Smooth muscle cell (in vitro differentiated cells): ENCODE measurements around the gene POLR2E. TPM values are rescaled to one million over a fixed set of nuclear protein-coding genes. Genes with fewer than 3 reads are reported as not detected.
A peak's percentile ranks its signal among the peaks of the same experiment; 100 is the strongest.

Experiments used
- DNase-seq: peaks from one replicate; lab custom pipeline; 2025; ENCODE audit not compliant: unreplicated experiment; lab: John Stamatoyannopoulos, UW
- H2AFZ ChIP-seq: fragments of 200-600 bp; sonication (generic); 2 replicates; pipeline ENCODE4 v1.6.0; 2016; ENCODE audit warnings: antibody characterized with exemption, low read depth, mild to moderate bottlenecking
- H3F3A ChIP-seq: fragments of 200-600 bp; sonication (generic); 2 replicates; pipeline ENCODE4 v1.6.0; 2017; ENCODE audit warnings: antibody characterized with exemption, low read depth
- H3K27ac ChIP-seq: fragments of 200-600 bp; sonication (generic); 2 replicates; pipeline ENCODE4 v1.5.1; 2016; ENCODE audit warnings: low read depth, mild to moderate bottlenecking
- H3K27me3 ChIP-seq: fragments of 200-600 bp; sonication (generic); 2 replicates; pipeline ENCODE4 v1.6.1; 2016; ENCODE audit warnings: low read depth, mild to moderate bottlenecking
- H3K36me3 ChIP-seq: fragments of 200-600 bp; sonication (generic); 2 replicates; pipeline ENCODE4 v1.5.1; 2016; ENCODE audit warnings: low read depth
- H3K4me1 ChIP-seq: fragments of 200-600 bp; sonication (generic); 2 replicates; pipeline ENCODE4 v1.5.1; 2016; ENCODE audit warnings: low read depth
- H3K4me2 ChIP-seq: fragments of 200-600 bp; sonication (generic); 2 replicates; pipeline ENCODE4 v1.6.0; 2016; ENCODE audit warnings: mild to moderate bottlenecking
- H3K4me3 ChIP-seq: fragments of 200-600 bp; sonication (generic); 2 replicates; pipeline ENCODE4 v1.5.1; 2016; ENCODE audit warnings: mild to moderate bottlenecking
- H3K79me2 ChIP-seq: fragments of 200-600 bp; sonication (generic); 2 replicates; pipeline ENCODE4 v1.6.0; 2016; ENCODE audit warnings: low read depth, mild to moderate bottlenecking
- H3K9ac ChIP-seq: fragments of 200-600 bp; sonication (generic); 2 replicates; pipeline ENCODE4 v1.6.0; 2016; ENCODE audit warnings: low read depth
- H3K9me3 ChIP-seq: fragments of 200-600 bp; sonication (generic); replicated peaks from 2 replicates; pipeline ENCODE4 v1.5.1; 2016; ENCODE audit warnings: low read depth
- H4K20me1 ChIP-seq: fragments of 200-600 bp; sonication (generic); 2 replicates; pipeline ENCODE4 v1.6.0; 2016; ENCODE audit warnings: low read depth
- WGBS: methylation state at CpG from one replicate; pipeline ENCODE4 v1.1.7; 2016; ENCODE audit warnings: low lambda C conversion rate; 5-methylcytosine and 5-hydroxymethylcytosine counted together
- polyA plus RNA-seq: library from polyadenylated mRNA; unstranded; fragments of >200 nt; fragmentation: Nextera tagmentation; extraction: Ambion mirVana; gene quantifications from 2 replicates; pipeline ENCODE4 v1.2.1, GENCODE V29; 2016
- total RNA-seq: library from RNA; depleted of rRNA; stranded (reverse); fragments of >200 nt; gene quantifications from 2 replicates; pipeline ENCODE4 v1.2.3, GENCODE V29; 2014
- TF ChIP-seq, protein P1 (sequence below): fragments of 200-600 bp; sonication (generic); IDR thresholded peaks from 2 replicates; pipeline ENCODE4 v1.5.1; 2017; ENCODE audit warnings: borderline replicate concordance, mild to moderate bottlenecking, antibody characterized with exemption; ENCODE audit not compliant: insufficient read depth, poor library complexity, severe bottlenecking

POLR2E gene
- total and polyA plus RNA-seq, 2 experiments from 2014 or later, result 114 to 235 TPM

DNA sequence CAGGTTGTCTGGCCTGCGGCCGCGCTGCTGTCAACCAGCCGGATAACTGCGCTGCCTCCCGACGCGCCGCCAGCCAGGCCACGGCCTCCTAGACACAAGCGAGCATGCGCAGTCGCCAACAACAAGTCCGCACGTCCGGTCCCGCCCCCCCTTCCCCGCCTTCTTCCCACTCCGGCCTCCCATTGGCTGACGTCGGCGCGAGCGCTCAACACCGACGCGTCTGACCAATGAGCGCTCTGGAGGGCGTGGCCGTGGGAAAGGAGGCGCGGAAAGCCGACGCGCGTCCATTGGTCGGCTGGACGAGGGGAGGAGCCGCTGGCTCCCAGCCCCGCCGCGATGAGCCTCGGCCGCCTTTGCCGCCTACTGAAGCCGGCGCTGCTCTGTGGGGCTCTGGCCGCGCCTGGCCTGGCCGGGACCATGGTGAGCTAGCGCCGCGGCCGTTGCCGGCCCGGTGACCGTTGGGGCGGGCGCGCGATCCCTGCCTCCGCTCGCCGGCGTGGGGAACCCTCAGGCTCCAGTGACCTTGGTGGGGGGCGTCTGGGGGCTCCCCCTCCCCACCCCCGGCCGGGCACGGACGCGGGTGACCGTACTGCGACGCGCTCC, 8.6 kb upstream of the POLR2E start, which contains the start of gene GPX4:
TSS of gene GPX4 (plus strand) at position 287 of the 603 bp plus-strand sequence. CDS start at position 337, 50 bp downstream.
- WGBS, result 0% methylated on average over 51 of the region's 75 CpGs
- Histone ChIP-seq H3K4me1 (peaks cover 14% of the 10 kb centered on the region), H3K79me2 (no peaks in the 10 kb centered on the region), H3K9me3 (no peaks in the 10 kb centered on the region), H3K4me3 (peak within 1 kb of the TSS; percentile 97), H3K9ac (peak within 1 kb of the TSS; percentile 98), H3K27me3 (no peaks in the 10 kb centered on the region), H2AFZ (no peak within 1 kb of the TSS), H3K36me3 (no peaks in the 10 kb centered on the region), H3F3A (peaks cover 24% of the 10 kb centered on the region), H3K27ac (peak within 1 kb of the TSS; percentile 90), H3K4me2 (peak within 1 kb of the TSS; percentile 99), H4K20me1 (peaks cover 32% of the 10 kb centered on the region)
- DNase-seq, result peak; percentile 95
- TF ChIP-seq, protein P1, sequence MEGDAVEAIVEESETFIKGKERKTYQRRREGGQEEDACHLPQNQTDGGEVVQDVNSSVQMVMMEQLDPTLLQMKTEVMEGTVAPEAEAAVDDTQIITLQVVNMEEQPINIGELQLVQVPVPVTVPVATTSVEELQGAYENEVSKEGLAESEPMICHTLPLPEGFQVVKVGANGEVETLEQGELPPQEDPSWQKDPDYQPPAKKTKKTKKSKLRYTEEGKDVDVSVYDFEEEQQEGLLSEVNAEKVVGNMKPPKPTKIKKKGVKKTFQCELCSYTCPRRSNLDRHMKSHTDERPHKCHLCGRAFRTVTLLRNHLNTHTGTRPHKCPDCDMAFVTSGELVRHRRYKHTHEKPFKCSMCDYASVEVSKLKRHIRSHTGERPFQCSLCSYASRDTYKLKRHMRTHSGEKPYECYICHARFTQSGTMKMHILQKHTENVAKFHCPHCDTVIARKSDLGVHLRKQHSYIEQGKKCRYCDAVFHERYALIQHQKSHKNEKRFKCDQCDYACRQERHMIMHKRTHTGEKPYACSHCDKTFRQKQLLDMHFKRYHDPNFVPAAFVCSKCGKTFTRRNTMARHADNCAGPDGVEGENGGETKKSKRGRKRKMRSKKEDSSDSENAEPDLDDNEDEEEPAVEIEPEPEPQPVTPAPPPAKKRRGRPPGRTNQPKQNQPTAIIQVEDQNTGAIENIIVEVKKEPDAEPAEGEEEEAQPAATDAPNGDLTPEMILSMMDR, result no peak

- peak overlapping the region; percentile 19 for H3K4me3 ChIP-seq
- peaks cover 32% of the 10 kb centered on the region for H4K20me1 ChIP-seq
- 57% methylated on average over 20 of the region's 20 CpGs for whole genome bisulfite sequencing
Observed at GRCh38 chr19:1103132-1103707, 8.0 kb upstream of the POLR2E start.

DNA sequence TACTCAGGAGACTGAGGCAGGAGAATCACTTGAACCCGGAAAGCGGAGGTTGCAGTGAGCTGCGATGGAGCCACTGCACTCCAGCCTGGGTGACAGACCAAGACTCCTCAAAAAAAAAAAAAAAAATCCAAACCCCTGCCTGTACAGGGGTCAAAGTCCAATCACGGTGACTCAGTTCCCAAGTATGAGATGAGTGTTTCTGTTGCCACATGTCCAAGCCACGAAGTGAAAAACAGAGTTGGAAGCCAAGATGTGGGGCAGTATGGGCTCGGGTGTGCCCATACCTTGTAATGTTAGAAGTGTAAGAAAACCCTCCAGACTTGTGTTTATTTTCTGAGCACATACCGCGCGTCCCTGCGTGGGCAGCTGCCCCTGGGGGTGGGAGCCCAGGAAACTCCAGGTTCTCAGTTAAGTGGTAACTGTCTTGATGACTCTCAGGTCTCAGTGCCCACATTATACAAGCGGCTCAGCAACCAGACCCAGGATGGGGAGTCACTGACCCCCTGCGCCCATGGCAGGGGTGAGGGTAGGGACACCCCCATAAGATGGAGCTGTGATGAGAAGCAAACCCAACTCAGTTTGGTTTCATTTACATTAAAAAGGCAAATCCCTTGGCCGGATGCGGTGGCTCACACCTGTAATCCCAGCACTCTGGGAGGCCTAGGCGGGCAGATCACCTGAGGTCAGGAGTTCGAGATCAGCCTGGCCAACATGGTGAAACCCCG, 7.4 kb upstream of the POLR2E start:
- peak overlapping the region; percentile 90 for H3K27ac ChIP-seq
- peaks cover 21% of the 10 kb centered on the region for H3F3A ChIP-seq
- H3K79me2 ChIP-seq, result no peaks in the 10 kb centered on the region
- H3K4me1 ChIP-seq, result peaks cover 14% of the 10 kb centered on the region
- DNase-seq, result peak; percentile 23
- WGBS, result 43% methylated on average over 17 of the region's 17 CpGs
- H4K20me1 ChIP-seq, result peaks cover 29% of the 10 kb centered on the region
- H3K9ac ChIP-seq, result peak overlapping the region; percentile 53
- peak overlapping the region; percentile 58 for H3K4me2 ChIP-seq
- H3K27me3 ChIP-seq, result no peaks in the 10 kb centered on the region
- H3K36me3 ChIP-seq, result no peaks in the 10 kb centered on the region
- TF ChIP-seq, protein P1, result no peak
- no peak overlapping the region for H2AFZ ChIP-seq
- no peak overlapping the region for H3K4me3 ChIP-seq
- H3K9me3 ChIP-seq, result no peaks in the 10 kb centered on the region

More at GRCh38 chr19:1103132-1103707, 8.0 kb upstream of the POLR2E start:
- no peaks in the 10 kb centered on the region for H3K9me3 ChIP-seq
- DNase-seq, result no peak
- TF ChIP-seq, protein P1, result no peak
- peak overlapping the region; percentile 56 for H3K4me2 ChIP-seq
- no peaks in the 10 kb centered on the region for H3K36me3 ChIP-seq
- no peaks in the 10 kb centered on the region for H3K27me3 ChIP-seq
- H3K4me1 ChIP-seq, result peaks cover 14% of the 10 kb centered on the region
- H3K79me2 ChIP-seq, result no peaks in the 10 kb centered on the region
- peak overlapping the region; percentile 58 for H3K9ac ChIP-seq
- H2AFZ ChIP-seq, result no peak overlapping the region
- peak overlapping the region; percentile 90 for H3K27ac ChIP-seq
- peaks cover 24% of the 10 kb centered on the region for H3F3A ChIP-seq
